CD4-positive, CD25-positive, alpha-beta regulatory T cell (primary cell): ENCODE measurements around the gene CAMK2D. TPM values are rescaled to one million over a fixed set of nuclear protein-coding genes. Genes with fewer than 3 reads are reported as not detected.
A peak's percentile ranks its signal among the peaks of the same experiment; 100 is the strongest.

Source experiments
- ATAC-seq, 2 donors: fragments of 150-1000 bp; cut with Tn5 transposase; one replicate each; pipeline ENCODE4 v1.10.0; 2021; ENCODE audit warnings: low read depth in 2 of 2, moderate number of reproducible peaks in 2 of 2, moderate library complexity in 1 of 2
- DNase-seq, 3 donors: peaks; one replicate each; pipeline versions ENCODE4 v3.0.0 to v3.0.0-alpha.2; 2012 to 2022; ENCODE audit warnings: mixed read lengths in 1 of 3
- H3K27ac ChIP-seq: one replicate; pipeline ENCODE4 v1.7.0; 2013; ENCODE audit warnings: mild to moderate bottlenecking, low read length; ENCODE audit not compliant: insufficient read depth, poor library complexity, severe bottlenecking
- H3K27me3 ChIP-seq: one replicate; pipeline ENCODE4 v1.7.0; 2013; ENCODE audit warnings: low read length; ENCODE audit not compliant: control insufficient read depth, insufficient read depth
- H3K36me3 ChIP-seq: one replicate; pipeline ENCODE4 v1.7.0; 2013; ENCODE audit warnings: mild to moderate bottlenecking, low read length, moderate library complexity; ENCODE audit not compliant: control insufficient read depth, insufficient read depth
- H3K4me1 ChIP-seq: 2 replicates; pipeline ENCODE4 v1.7.0; 2013; ENCODE audit warnings: mild to moderate bottlenecking, low read length; ENCODE audit not compliant: insufficient read depth, control insufficient read depth, poor library complexity, severe bottlenecking
- H3K4me3 ChIP-seq: one replicate; pipeline ENCODE4 v1.7.0; 2013; ENCODE audit warnings: low read depth, mild to moderate bottlenecking, low read length, moderate library complexity
- H3K9me3 ChIP-seq, 2 experiments: 1 replicate in 1 of 2; 2 replicates in 1 of 2; pipeline ENCODE4 v1.7.0; 2013; ENCODE audit warnings: low read length in 2 of 2, mild to moderate bottlenecking in 1 of 2, moderate library complexity in 1 of 2; ENCODE audit not compliant: control insufficient read depth in 2 of 2
- H3K27ac Mint-ChIP-seq, 3 donors: one replicate each; pipeline ENCODE4 v1.8.0; 2020 to 2022; ENCODE audit warnings: mild to moderate bottlenecking in 3 of 3, mixed read lengths in 3 of 3, moderate library complexity in 2 of 3
- H3K27me3 Mint-ChIP-seq: one replicate; pipeline ENCODE4 v1.8.0; 2022; ENCODE audit warnings: mild to moderate bottlenecking, mixed read lengths
- H3K36me3 Mint-ChIP-seq: one replicate; pipeline ENCODE4 v1.8.0; 2020; ENCODE audit warnings: mixed read lengths
- H3K4me1 Mint-ChIP-seq, 4 donors: one replicate each; pipeline ENCODE4 v1.8.0; 2020 to 2022; ENCODE audit warnings: mixed read lengths in 4 of 4, mild to moderate bottlenecking in 1 of 4
- H3K4me3 Mint-ChIP-seq, 4 donors: one replicate each; pipeline ENCODE4 v1.8.0; 2020 to 2022; ENCODE audit warnings: mild to moderate bottlenecking in 4 of 4, mixed read lengths in 4 of 4, moderate library complexity in 3 of 4
- H3K9me3 Mint-ChIP-seq, 7 donors: one replicate each; pipeline ENCODE4 v1.8.0; 2020 to 2022; ENCODE audit warnings: mixed read lengths in 7 of 7, mild to moderate bottlenecking in 3 of 7, moderate library complexity in 2 of 7
- polyA plus RNA-seq, 4 donors: library from polyadenylated mRNA; unstranded; fragments of 300-500 nt; fragmentation: Illumina TruSeq; gene quantifications; one replicate each; pipeline ENCODE4 v1.2.3, GENCODE V29; 2021
- total RNA-seq: library from RNA; stranded (reverse); gene quantifications from one replicate; pipeline ENCODE4 v1.2.3, GENCODE V29; 2022

CAMK2D gene
- total and polyA plus RNA-seq, 5 donors from 2014 or later = 24.5 to 42.7 (median 26.2) TPM

GRCh38 chr4:113602646-113603228, 158.8 kb downstream of the CAMK2D start:
- Mint-ChIP-seq H3K27me3 (no peaks in the 10 kb centered on the region), H3K36me3 (peaks cover 54% of the 10 kb centered on the region), H3K9me3 (peaks cover 0 to 3% (median 0%) of the 10 kb centered on the region in 7 donors), H3K4me1 (peaks cover 27 to 30% (median 28%) of the 10 kb centered on the region in 4 donors), H3K27ac (peak overlapping the region in 1 of 3 donors; percentile 45), H3K4me3 (no peak overlapping the region)
- Histone ChIP-seq H3K27ac (no peak overlapping the region), H3K36me3 (peaks cover 3% of the 10 kb centered on the region), H3K27me3 (no peaks in the 10 kb centered on the region), H3K9me3 (no peaks in the 10 kb centered on the region), H3K4me3 (no peak overlapping the region), H3K4me1 (no peaks in the 10 kb centered on the region)
- ATAC-seq (no peak), DNase-seq (no peak)

GRCh38 chr4:113601636-113602035, 159.9 kb downstream of the CAMK2D start:
- peaks cover 52% of the 10 kb centered on the region for H3K36me3 Mint-ChIP-seq
- Histone ChIP-seq H3K4me1 (no peaks in the 10 kb centered on the region), H3K9me3 (no peaks in the 10 kb centered on the region), H3K27ac (no peak overlapping the region), H3K27me3 (no peaks in the 10 kb centered on the region), H3K4me3 (no peak overlapping the region), H3K36me3 (peaks cover 3% of the 10 kb centered on the region)
- peaks cover 0 to 3% (median 0%) of the 10 kb centered on the region in 7 donors for H3K9me3 Mint-ChIP-seq
- H3K4me3 Mint-ChIP-seq = no peak overlapping the region
- no peaks in the 10 kb centered on the region for H3K27me3 Mint-ChIP-seq
- DNase-seq (no peak), ATAC-seq (no peak)
- H3K27ac Mint-ChIP-seq = no peak overlapping the region
- H3K4me1 Mint-ChIP-seq = peaks cover 21 to 29% (median 25%) of the 10 kb centered on the region in 4 donors

GRCh38 chr4:113596396-113596795, 165.1 kb downstream of the CAMK2D start:
- H3K27ac Mint-ChIP-seq = no peak overlapping the region
- H3K4me1 Mint-ChIP-seq = peaks cover 36 to 66% (median 53%) of the 10 kb centered on the region in 4 donors
- peaks cover 5% of the 10 kb centered on the region for H3K4me1 ChIP-seq
- peaks cover 3% of the 10 kb centered on the region for H3K36me3 ChIP-seq
- H3K27me3 ChIP-seq = no peaks in the 10 kb centered on the region
- peaks cover 52% of the 10 kb centered on the region for H3K36me3 Mint-ChIP-seq
- H3K4me3 ChIP-seq = no peak overlapping the region
- H3K27me3 Mint-ChIP-seq = no peaks in the 10 kb centered on the region
- no peak for ATAC-seq
- no peak overlapping the region for H3K4me3 Mint-ChIP-seq
- DNase-seq = no peak
- no peak overlapping the region for H3K27ac ChIP-seq
- H3K9me3 ChIP-seq = no peaks in the 10 kb centered on the region
- peaks cover 0 to 5% (median 0%) of the 10 kb centered on the region in 7 donors for H3K9me3 Mint-ChIP-seq

- H3K27me3 ChIP-seq = no peaks in the 10 kb centered on the region
- H3K9me3 Mint-ChIP-seq = peaks cover 0 to 5% (median 0%) of the 10 kb centered on the region in 7 donors
- no peak for DNase-seq
- peaks cover 39 to 75% (median 59%) of the 10 kb centered on the region in 4 donors for H3K4me1 Mint-ChIP-seq
- no peaks in the 10 kb centered on the region for H3K36me3 ChIP-seq
- no peak for ATAC-seq
- H3K36me3 Mint-ChIP-seq = peaks cover 45% of the 10 kb centered on the region
- H3K4me3 Mint-ChIP-seq = peak overlapping the region in 1 of 4 donors; percentile 61
- H3K4me1 ChIP-seq = peaks cover 7% of the 10 kb centered on the region
- H3K4me3 ChIP-seq = no peak overlapping the region
- no peaks in the 10 kb centered on the region for H3K9me3 ChIP-seq
- no peaks in the 10 kb centered on the region for H3K27me3 Mint-ChIP-seq
- no peak overlapping the region for H3K27ac ChIP-seq
- H3K27ac Mint-ChIP-seq = peak overlapping the region; percentile 5 to 85 (median 6)
Measured at GRCh38 chr4:113594231-113594556, 167.3 kb downstream of the CAMK2D start.

- H3K27me3 ChIP-seq = no peaks in the 10 kb centered on the region
- ATAC-seq = peak in 1 of 2 donors; percentile 52
- Mint-ChIP-seq H3K27me3 (no peaks in the 10 kb centered on the region), H3K4me3 (peak overlapping the region in 2 of 4 donors; percentile 13 to 61), H3K4me1 (peaks cover 39 to 81% (median 62%) of the 10 kb centered on the region in 4 donors), H3K36me3 (peaks cover 50% of the 10 kb centered on the region), H3K27ac (peak overlapping the region; percentile 5 to 85 (median 6)), H3K9me3 (peaks cover 0 to 5% (median 0%) of the 10 kb centered on the region in 7 donors)
- no peaks in the 10 kb centered on the region for H3K9me3 ChIP-seq
- H3K27ac ChIP-seq = no peak overlapping the region
- no peak for DNase-seq
- peaks cover 7% of the 10 kb centered on the region for H3K4me1 ChIP-seq
- H3K36me3 ChIP-seq = no peaks in the 10 kb centered on the region
- H3K4me3 ChIP-seq = no peak overlapping the region
Measured at GRCh38 chr4:113593400-113594230, 167.9 kb downstream of the CAMK2D start.

- H3K36me3 Mint-ChIP-seq = peaks cover 36% of the 10 kb centered on the region
- ATAC-seq = no peak
- H3K9me3 Mint-ChIP-seq = peaks cover 0 to 5% (median 0%) of the 10 kb centered on the region in 7 donors
- Histone ChIP-seq H3K27me3 (no peaks in the 10 kb centered on the region), H3K4me1 (peaks cover 7% of the 10 kb centered on the region), H3K9me3 (no peaks in the 10 kb centered on the region), H3K27ac (no peak overlapping the region), H3K36me3 (no peaks in the 10 kb centered on the region), H3K4me3 (no peak overlapping the region)
- no peak for DNase-seq
- no peaks in the 10 kb centered on the region for H3K27me3 Mint-ChIP-seq
- no peak overlapping the region for H3K27ac Mint-ChIP-seq
- H3K4me3 Mint-ChIP-seq = no peak overlapping the region
- H3K4me1 Mint-ChIP-seq = peaks cover 39 to 71% (median 65%) of the 10 kb centered on the region in 4 donors
Measured at GRCh38 chr4:113591982-113592381, 169.6 kb downstream of the CAMK2D start.

GRCh38 chr4:113588895-113589668, 172.5 kb downstream of the CAMK2D start:
- no peaks in the 10 kb centered on the region for H3K9me3 ChIP-seq
- Mint-ChIP-seq H3K4me1 (peaks cover 34 to 56% (median 50%) of the 10 kb centered on the region in 4 donors), H3K27me3 (no peaks in the 10 kb centered on the region), H3K4me3 (no peak overlapping the region), H3K27ac (peak overlapping the region in 1 of 3 donors; percentile 74), H3K9me3 (peaks cover 0 to under 1% (median 0%) of the 10 kb centered on the region in 7 donors), H3K36me3 (peaks cover 23% of the 10 kb centered on the region)
- H3K4me3 ChIP-seq = no peak overlapping the region
- ATAC-seq = no peak
- no peaks in the 10 kb centered on the region for H3K27me3 ChIP-seq
- no peak for DNase-seq
- peaks cover 10% of the 10 kb centered on the region for H3K4me1 ChIP-seq
- peaks cover 4% of the 10 kb centered on the region for H3K36me3 ChIP-seq
- H3K27ac ChIP-seq = no peak overlapping the region
